HEK293T (cell line): ENCODE results near the gene SUPT3H.
"Not testable (repeated sequence)": the region's sequence is repeated elsewhere in the genome, so short reads cannot be mapped to it uniquely, and the experiment has no call there.

Experiments used
- CTCF ChIA-PET: fragments of 350-600 bp; formaldehyde crosslinking; extraction: SDS; loops from one replicate; lab custom pipeline; 2021; ENCODE audit warnings: antibody characterized with exemption, inconsistent platforms; lab: Yijun Ruan, JAX
- POLR2A ChIA-PET: fragments of 350-600 bp; formaldehyde crosslinking; extraction: SDS; loops from one replicate; lab custom pipeline; 2020; ENCODE audit warnings: antibody characterized with exemption, inconsistent platforms; lab: Yijun Ruan, JAX
- DNase-seq: peaks from one replicate; pipeline ENCODE4 v3.0.0; 2012; ENCODE audit warnings: mixed read lengths; ENCODE audit errors: extremely low spot score
- ARNT ChIP-seq: fragments of 450-650 bp; IDR thresholded peaks from 2 replicates; pipeline ENCODE4 v1.6.1; 2017; ENCODE audit warnings: mild to moderate bottlenecking
- BHLHE40 ChIP-seq: fragments of 450-650 bp; IDR thresholded peaks from 2 replicates; pipeline ENCODE4 v1.6.1; 2016; ENCODE audit warnings: mild to moderate bottlenecking, moderate library complexity, borderline replicate concordance
- CTBP1 ChIP-seq: fragments of 450-650 bp; IDR thresholded peaks from 2 replicates; pipeline ENCODE4 v1.6.1; 2016; ENCODE audit warnings: borderline replicate concordance
- ELF4 ChIP-seq: fragments of 450-650 bp; IDR thresholded peaks from 2 replicates; pipeline ENCODE4 v1.6.1; 2017; ENCODE audit warnings: antibody characterized with exemption
- FOXA1 ChIP-seq: fragments of 450-650 bp; IDR thresholded peaks from 2 replicates; pipeline ENCODE4 v1.6.1; 2016; ENCODE audit warnings: mild to moderate bottlenecking
- FOXK2 ChIP-seq: fragments of 450-650 bp; IDR thresholded peaks from 2 replicates; pipeline ENCODE4 v1.6.1; 2016; ENCODE audit warnings: mild to moderate bottlenecking
- FOXM1 ChIP-seq: fragments of 450-650 bp; IDR thresholded peaks from 2 replicates; pipeline ENCODE4 v1.6.1; 2017; ENCODE audit warnings: mild to moderate bottlenecking, borderline replicate concordance
- HDGF ChIP-seq: fragments of 450-650 bp; IDR thresholded peaks from 2 replicates; pipeline ENCODE4 v1.6.1; 2017; ENCODE audit warnings: antibody characterized with exemption, borderline replicate concordance
- L3MBTL2 ChIP-seq: fragments of 450-650 bp; conservative IDR thresholded peaks from 2 replicates; pipeline ENCODE4 v1.6.1; 2016; ENCODE audit warnings: mild to moderate bottlenecking
- LEF1 ChIP-seq: fragments of 450-650 bp; IDR thresholded peaks from 2 replicates; pipeline ENCODE4 v1.6.1; 2017; ENCODE audit warnings: mild to moderate bottlenecking, borderline replicate concordance
- NFRKB ChIP-seq: fragments of 450-650 bp; IDR thresholded peaks from 2 replicates; pipeline ENCODE4 v1.6.1; 2016; ENCODE audit warnings: mild to moderate bottlenecking, moderate library complexity
- PKNOX1 ChIP-seq: fragments of 450-650 bp; IDR thresholded peaks from 2 replicates; pipeline ENCODE4 v1.6.1; 2016
- SP1 ChIP-seq: fragments of 450-650 bp; IDR thresholded peaks from 2 replicates; pipeline ENCODE4 v1.6.1; 2017
- SUZ12 ChIP-seq: fragments of 450-650 bp; IDR thresholded peaks from 2 replicates; pipeline ENCODE4 v1.6.1; 2016; ENCODE audit warnings: mild to moderate bottlenecking
- TARDBP ChIP-seq: fragments of 450-650 bp; IDR thresholded peaks from 2 replicates; pipeline ENCODE4 v1.6.1; 2016
- ZNF384 ChIP-seq: fragments of 450-650 bp; IDR thresholded peaks from 2 replicates; pipeline ENCODE4 v1.6.1; 2016

Gene SUPT3H

GRCh38 chr6:45155341-45155894 lies 222.3 kb downstream of the SUPT3H start:
- TF ChIP-seq FOXK2 = no peak
- TF ChIP-seq LEF1 = no peak
- no peak for TF ChIP-seq ARNT
- no peak for TF ChIP-seq ZNF384
- TF ChIP-seq SUZ12 = no peak
- no peak for TF ChIP-seq FOXM1
- ChIA-PET POLR2A (no interaction called here), CTCF (no interaction called here)
- no peak for DNase-seq

- CTCF ChIA-PET = no interaction called here
- POLR2A ChIA-PET = no interaction called here
- TF ChIP-seq CTBP1 (no peak), TARDBP (no peak), ARNT (no peak)
- no peak for DNase-seq
Observed at GRCh38 chr6:45154679-45155078, 223.1 kb downstream of the SUPT3H start.

GRCh38 chr6:45148711-45149341 lies 228.9 kb downstream of the SUPT3H start:
- TF ChIP-seq FOXK2 = no peak
- TF ChIP-seq CTBP1 = no peak
- TF ChIP-seq L3MBTL2 = no peak
- TF ChIP-seq ARNT = no peak
- TF ChIP-seq ELF4 = no peak
- no peak for TF ChIP-seq PKNOX1
- TF ChIP-seq ZNF384 = no peak
- TF ChIP-seq NFRKB = no peak
- TF ChIP-seq SP1 = no peak
- no peak for TF ChIP-seq TARDBP
- no peak for TF ChIP-seq LEF1
- no peak for TF ChIP-seq BHLHE40
- no peak for DNase-seq
- CTCF ChIA-PET = no interaction called here
- POLR2A ChIA-PET = no interaction called here

GRCh38 chr6:45148278-45148677 lies 229.5 kb downstream of the SUPT3H start:
- POLR2A ChIA-PET = no interaction called here
- TF ChIP-seq ARNT (no peak), HDGF (no peak), FOXK2 (no peak), ZNF384 (no peak), ELF4 (no peak), L3MBTL2 (no peak), PKNOX1 (no peak), SUZ12 (no peak), CTBP1 (no peak), TARDBP (no peak), FOXM1 (no peak), LEF1 (no peak), SP1 (no peak), FOXA1 (no peak), BHLHE40 (no peak), NFRKB (no peak)
- CTCF ChIA-PET = no interaction called here
- no peak for DNase-seq

- POLR2A ChIA-PET, DNase-seq, CTCF ChIA-PET: not testable (repeated sequence)
Observed at GRCh38 chr6:45145658-45146057, 232.1 kb downstream of the SUPT3H start.

GRCh38 chr6:45138765-45139164 lies 239.0 kb downstream of the SUPT3H start:
- DNase-seq = no peak
- TF ChIP-seq FOXK2 (no peak), ELF4 (no peak), SP1 (no peak), TARDBP (no peak), L3MBTL2 (no peak)
- CTCF ChIA-PET = no interaction called here
- POLR2A ChIA-PET = no interaction called here

- ChIA-PET CTCF (no interaction called here), POLR2A (no interaction called here)
- DNase-seq = no peak
- TF ChIP-seq SP1 (no peak), ELF4 (no peak), LEF1 (no peak), FOXM1 (no peak)
Observed at GRCh38 chr6:45136495-45136894, 241.2 kb downstream of the SUPT3H start.

GRCh38 chr6:45132658-45133294 lies 245.0 kb downstream of the SUPT3H start:
- TF ChIP-seq NFRKB (no peak), ZNF384 (no peak), CTBP1 (no peak), ARNT (no peak), FOXM1 (no peak), PKNOX1 (no peak), LEF1 (no peak), FOXA1 (no peak), HDGF (no peak), FOXK2 (no peak), TARDBP (no peak), SP1 (no peak), BHLHE40 (no peak), SUZ12 (no peak), L3MBTL2 (no peak), ELF4 (no peak)
- DNase-seq = no peak
- ChIA-PET CTCF (no interaction called here), POLR2A (no interaction called here)
